TTC549 (cell line): ENCODE results near the gene INSM1.

Experiments used
- FAIRE-seq: peaks from 2 replicates; lab custom pipeline; 2012; peaks lifted over from hg19 to GRCh38; lab: Jason Lieb, UNC

Gene INSM1

GRCh38 chr20:20362774-20363433 is 5.0 kb upstream of the INSM1 start:
- no peak for FAIRE-seq

- no peak for FAIRE-seq
Observed at GRCh38 chr20:20363434-20363798, 4.5 kb upstream of the INSM1 start.

- FAIRE-seq, result no peak
Observed at GRCh38 chr20:20363799-20364592, 3.9 kb upstream of the INSM1 start.

GRCh38 chr20:20364593-20365479 is 3.1 kb upstream of the INSM1 start:
- FAIRE-seq, result no peak

GRCh38 chr20:20365480-20366161 is 2.3 kb upstream of the INSM1 start:
- FAIRE-seq, result no peak

GRCh38 chr20:20366551-20366875 is 1.4 kb upstream of the INSM1 start:
- FAIRE-seq, result no peak

- FAIRE-seq, result no peak
Observed at GRCh38 chr20:20366876-20367574, 879 bp upstream of the INSM1 start.

GRCh38 chr20:20368418-20369249 is 730 bp downstream of the INSM1 start:
- FAIRE-seq, result no peak

GRCh38 chr20:20369250-20370093 is 1.6 kb downstream of the INSM1 start:
- no peak for FAIRE-seq

- no peak for FAIRE-seq
Observed at GRCh38 chr20:20370094-20370575, 2.2 kb downstream of the INSM1 start.

GRCh38 chr20:20371083-20371482 is 3.2 kb downstream of the INSM1 start:
- no peak for FAIRE-seq

GRCh38 chr20:20371681-20372080 is 3.8 kb downstream of the INSM1 start:
- no peak for FAIRE-seq

GRCh38 chr20:20373091-20373571 is 5.2 kb downstream of the INSM1 start:
- FAIRE-seq, result no peak

GRCh38 chr20:20375862-20376261 is 8.0 kb downstream of the INSM1 start:
- FAIRE-seq, result no peak

- FAIRE-seq, result no peak
Observed at GRCh38 chr20:20386192-20386591, 18.3 kb downstream of the INSM1 start.

- FAIRE-seq, result no peak
Observed at GRCh38 chr20:20390393-20390792, 22.5 kb downstream of the INSM1 start.

GRCh38 chr20:20391115-20391514 is 23.2 kb downstream of the INSM1 start:
- FAIRE-seq, result no peak

GRCh38 chr20:20391766-20392165 is 23.9 kb downstream of the INSM1 start:
- no peak for FAIRE-seq
